Kidney epithelial cell (primary cell): ENCODE data around the gene CSAD. TPM values are rescaled to one million over a fixed set of nuclear protein-coding genes. Genes with fewer than 3 reads are reported as not detected.
A peak's percentile ranks its signal among the peaks of the same experiment; 100 is the strongest.

Experiments used
- DNase-seq: peaks from one replicate; pipeline ENCODE4 v3.0.0-alpha.2; 2010; ENCODE audit warnings: low read depth
- H3K27me3 ChIP-seq: 2 replicates; pipeline ENCODE4 v1.6.0; 2011; ENCODE audit warnings: low read length; ENCODE audit not compliant: control insufficient read depth, insufficient read depth
- H3K36me3 ChIP-seq: 2 replicates; pipeline ENCODE4 v1.5.1; 2011; ENCODE audit warnings: low read length; ENCODE audit not compliant: control insufficient read depth, insufficient read depth
- H3K4me3 ChIP-seq: 2 replicates; pipeline ENCODE4 v1.5.1; 2011; ENCODE audit warnings: low read depth, mild to moderate bottlenecking, control low read depth, low read length
- total RNA-seq: library from RNA; depleted of rRNA; stranded (reverse); fragments of >200 nt; gene quantifications from 2 replicates; pipeline ENCODE4 v1.2.3, GENCODE V29; 2015
- TF ChIP-seq, protein P1 (sequence below): IDR thresholded peaks from 2 replicates; pipeline ENCODE4 v1.5.1; 2011; ENCODE audit warnings: mild to moderate bottlenecking, moderate library complexity, low read length, control low read depth, inconsistent platforms; ENCODE audit not compliant: insufficient read depth, poor library complexity, severe bottlenecking

The CSAD gene
- total RNA-seq, 1 donor from 2014 or later: 9.1 TPM

- TF ChIP-seq, protein P1, sequence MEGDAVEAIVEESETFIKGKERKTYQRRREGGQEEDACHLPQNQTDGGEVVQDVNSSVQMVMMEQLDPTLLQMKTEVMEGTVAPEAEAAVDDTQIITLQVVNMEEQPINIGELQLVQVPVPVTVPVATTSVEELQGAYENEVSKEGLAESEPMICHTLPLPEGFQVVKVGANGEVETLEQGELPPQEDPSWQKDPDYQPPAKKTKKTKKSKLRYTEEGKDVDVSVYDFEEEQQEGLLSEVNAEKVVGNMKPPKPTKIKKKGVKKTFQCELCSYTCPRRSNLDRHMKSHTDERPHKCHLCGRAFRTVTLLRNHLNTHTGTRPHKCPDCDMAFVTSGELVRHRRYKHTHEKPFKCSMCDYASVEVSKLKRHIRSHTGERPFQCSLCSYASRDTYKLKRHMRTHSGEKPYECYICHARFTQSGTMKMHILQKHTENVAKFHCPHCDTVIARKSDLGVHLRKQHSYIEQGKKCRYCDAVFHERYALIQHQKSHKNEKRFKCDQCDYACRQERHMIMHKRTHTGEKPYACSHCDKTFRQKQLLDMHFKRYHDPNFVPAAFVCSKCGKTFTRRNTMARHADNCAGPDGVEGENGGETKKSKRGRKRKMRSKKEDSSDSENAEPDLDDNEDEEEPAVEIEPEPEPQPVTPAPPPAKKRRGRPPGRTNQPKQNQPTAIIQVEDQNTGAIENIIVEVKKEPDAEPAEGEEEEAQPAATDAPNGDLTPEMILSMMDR: no peak
- Histone ChIP-seq H3K4me3 (no peak overlapping the region), H3K36me3 (no peaks in the 10 kb centered on the region), H3K27me3 (no peaks in the 10 kb centered on the region)
- DNase-seq: no peak
Observed at GRCh38 chr12:53160673-53161072, 20.1 kb downstream of the CSAD start.

DNA sequence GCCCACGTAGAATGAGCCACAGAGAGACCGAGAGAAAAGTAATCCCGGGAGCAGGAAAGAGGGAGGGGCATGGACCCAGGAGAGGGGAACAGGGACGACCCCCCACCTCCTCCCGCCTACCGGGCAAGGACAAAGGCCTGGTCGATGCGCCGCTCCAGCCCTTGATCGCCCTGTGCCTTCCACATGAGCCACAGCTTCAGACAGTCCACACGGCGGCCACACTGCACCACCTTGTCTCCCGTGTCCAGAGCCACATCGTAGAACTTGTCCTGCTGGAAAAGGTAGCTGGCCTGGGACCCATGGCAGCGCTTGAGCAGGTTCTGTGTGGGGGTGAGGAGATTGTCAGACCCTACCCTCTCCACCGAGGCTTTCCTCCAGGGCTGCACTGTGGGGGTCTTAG is 20.7 kb downstream of the CSAD start:
- Histone ChIP-seq H3K36me3 (no peaks in the 10 kb centered on the region), H3K4me3 (no peak overlapping the region), H3K27me3 (no peaks in the 10 kb centered on the region)
- DNase-seq: no peak
- TF ChIP-seq, protein P1: no peak

- Histone ChIP-seq H3K27me3 (no peaks in the 10 kb centered on the region), H3K36me3 (no peaks in the 10 kb centered on the region), H3K4me3 (no peak overlapping the region)
- no peak for DNase-seq
- TF ChIP-seq, protein P1: peak; percentile 99
Observed at GRCh38 chr12:53159195-53159839, 21.4 kb downstream of the CSAD start.

GRCh38 chr12:53152390-53152789 is 28.3 kb downstream of the CSAD start:
- Histone ChIP-seq H3K4me3 (no peak overlapping the region), H3K36me3 (no peaks in the 10 kb centered on the region), H3K27me3 (no peaks in the 10 kb centered on the region)
- no peak for DNase-seq
- TF ChIP-seq, protein P1: no peak

GRCh38 chr12:53151039-53151438 is 29.7 kb downstream of the CSAD start:
- TF ChIP-seq, protein P1: no peak
- Histone ChIP-seq H3K4me3 (no peak overlapping the region), H3K27me3 (no peaks in the 10 kb centered on the region), H3K36me3 (no peaks in the 10 kb centered on the region)
- no peak for DNase-seq

DNA sequence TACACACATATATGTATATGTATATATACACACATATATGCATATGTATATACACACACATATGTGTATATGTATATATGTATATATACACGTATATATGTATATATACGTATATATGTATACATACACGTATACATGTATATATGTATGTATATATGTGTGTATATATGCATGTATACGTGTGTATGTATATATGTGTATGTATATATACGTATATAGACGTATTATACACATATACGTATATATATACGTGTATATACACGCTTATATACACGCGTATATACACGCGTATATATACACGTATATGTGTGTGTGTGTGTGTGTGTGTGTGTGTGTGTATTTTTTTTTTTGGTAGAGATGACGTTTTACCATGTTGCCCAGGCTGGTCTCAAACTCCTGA is 33.1 kb downstream of the CSAD start:
- DNase-seq: no peak
- TF ChIP-seq, protein P1: no peak
- H3K27me3 ChIP-seq: no peaks in the 10 kb centered on the region
- H3K36me3 ChIP-seq: no peaks in the 10 kb centered on the region
- no peak overlapping the region for H3K4me3 ChIP-seq
